Measurements from ENCODE around the gene LRIG2. TPM values are rescaled to one million over a fixed set of nuclear protein-coding genes. Genes with fewer than 3 reads are reported as not detected.

Gene LRIG2
- polyA plus RNA-seq, 1 of the 3 experiments (the other 2 are of a cell fraction): 3.8 TPM

GRCh38 chr1:113125517-113125916 is 52.5 kb downstream of the LRIG2 start (continued):
- no peak for TF ChIP-seq MEF2A (IDR thresholded peaks at IDR 0.05; ENCODE audit: borderline replicate concordance, low read depth)
- no peak for TF ChIP-seq GABPA (IDR thresholded peaks at IDR 0.05; ENCODE audit: low read depth)
- no peak for TF ChIP-seq TAF1 (IDR thresholded peaks at IDR 0.05; ENCODE audit: borderline replicate concordance, low read depth, low read length)
- TF ChIP-seq USF2 (IDR thresholded peaks at IDR 0.05; ENCODE audit: borderline replicate concordance, low read depth, low read length): no peak

DNA sequence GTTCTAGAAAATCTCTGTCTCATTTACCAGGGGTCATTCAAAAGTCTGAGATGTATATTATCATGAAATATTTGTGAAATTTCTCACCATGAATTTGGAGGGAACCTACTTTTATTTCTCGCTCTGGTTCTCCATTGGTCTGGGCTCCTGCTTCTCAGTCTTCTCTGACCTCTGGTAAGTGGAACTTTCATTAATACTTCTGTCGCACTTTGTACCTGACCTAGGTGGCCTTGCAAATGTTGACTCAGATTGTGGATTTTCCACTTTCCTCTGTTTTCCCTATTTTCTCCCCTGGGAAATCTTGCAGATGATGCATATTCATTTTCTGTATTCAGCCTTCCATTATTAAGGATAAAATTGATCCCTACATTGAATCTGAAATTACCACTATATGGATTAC is 53.2 kb downstream of the LRIG2 start:
- Histone ChIP-seq H3F3A (replicated peaks; ENCODE audit: insufficient read depth) (no peaks in the 10 kb centered on the region), H3K27me3 (ENCODE audit: insufficient read depth) (no peaks in the 10 kb centered on the region), H3K4me3 (ENCODE audit: low read depth in 2 of 2, low read length in 1 of 2) (no peak overlapping the region), H2AFZ (ENCODE audit: low read depth) (no peak overlapping the region), H3K4me1 (ENCODE audit: control insufficient read depth in 1 of 2, insufficient read depth in 2 of 2, low read depth in 1 of 2, low read length in 1 of 2) (peaks cover 0 to 3% of the 10 kb centered on the region in 2 experiments; a peak in 1 of 4 replicates), H3K79me2 (ENCODE audit: insufficient read depth) (0 out of 2 replicates have a peak, but pooled peaks cover 4% of the 10 kb centered on the region), H3K36me3 (replicated peaks in 1 of 2; ENCODE audit: control insufficient read depth in 1 of 2, insufficient read depth in 2 of 2, low read length in 1 of 2) (peaks cover 44 to 60% of the 10 kb centered on the region in 2 experiments), H3K27ac (ENCODE audit: low read depth in 2 of 2, low read length in 1 of 2) (no peak overlapping the region), H3K9me2 (no peaks in the 10 kb centered on the region), H3K9me3 (no peaks in the 10 kb centered on the region), H3K4me2 (no peak overlapping the region), H4K20me1 (ENCODE audit: insufficient read depth) (no peaks in the 10 kb centered on the region), H3K9ac (no peak overlapping the region)
- CTCF ChIA-PET: interaction anchor here (1.0 to 2.5 kb wide), 2 partner anchors 14 to 21 kb away, joined by 3 to 7 read pairs; no protein-coding TSS in a partner anchor
- POLR2A ChIA-PET: no interaction called here
- DNase-seq: no peak
- WGBS (ENCODE audit: low lambda C conversion rate): 98% methylated on average over 2 of the region's 2 CpGs
- TF ChIP-seq, protein P1, sequence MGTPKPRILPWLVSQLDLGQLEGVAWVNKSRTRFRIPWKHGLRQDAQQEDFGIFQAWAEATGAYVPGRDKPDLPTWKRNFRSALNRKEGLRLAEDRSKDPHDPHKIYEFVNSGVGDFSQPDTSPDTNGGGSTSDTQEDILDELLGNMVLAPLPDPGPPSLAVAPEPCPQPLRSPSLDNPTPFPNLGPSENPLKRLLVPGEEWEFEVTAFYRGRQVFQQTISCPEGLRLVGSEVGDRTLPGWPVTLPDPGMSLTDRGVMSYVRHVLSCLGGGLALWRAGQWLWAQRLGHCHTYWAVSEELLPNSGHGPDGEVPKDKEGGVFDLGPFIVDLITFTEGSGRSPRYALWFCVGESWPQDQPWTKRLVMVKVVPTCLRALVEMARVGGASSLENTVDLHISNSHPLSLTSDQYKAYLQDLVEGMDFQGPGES (IDR thresholded peaks at IDR 0.05; ENCODE audit: low read depth, low read length): no peak
- TF ChIP-seq, protein P2, sequence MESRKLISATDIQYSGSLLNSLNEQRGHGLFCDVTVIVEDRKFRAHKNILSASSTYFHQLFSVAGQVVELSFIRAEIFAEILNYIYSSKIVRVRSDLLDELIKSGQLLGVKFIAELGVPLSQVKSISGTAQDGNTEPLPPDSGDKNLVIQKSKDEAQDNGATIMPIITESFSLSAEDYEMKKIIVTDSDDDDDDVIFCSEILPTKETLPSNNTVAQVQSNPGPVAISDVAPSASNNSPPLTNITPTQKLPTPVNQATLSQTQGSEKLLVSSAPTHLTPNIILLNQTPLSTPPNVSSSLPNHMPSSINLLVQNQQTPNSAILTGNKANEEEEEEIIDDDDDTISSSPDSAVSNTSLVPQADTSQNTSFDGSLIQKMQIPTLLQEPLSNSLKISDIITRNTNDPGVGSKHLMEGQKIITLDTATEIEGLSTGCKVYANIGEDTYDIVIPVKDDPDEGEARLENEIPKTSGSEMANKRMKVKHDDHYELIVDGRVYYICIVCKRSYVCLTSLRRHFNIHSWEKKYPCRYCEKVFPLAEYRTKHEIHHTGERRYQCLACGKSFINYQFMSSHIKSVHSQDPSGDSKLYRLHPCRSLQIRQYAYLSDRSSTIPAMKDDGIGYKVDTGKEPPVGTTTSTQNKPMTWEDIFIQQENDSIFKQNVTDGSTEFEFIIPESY (IDR thresholded peaks at IDR 0.05; ENCODE audit: borderline replicate concordance, low read depth): no peak
- TF ChIP-seq CHD2 (IDR thresholded peaks at IDR 0.05; ENCODE audit: low read length, partially characterized antibody): no peak
- TF ChIP-seq POLR2AphosphoS5 (IDR thresholded peaks at IDR 0.05; ENCODE audit: low read depth, low read length): no peak
- TF ChIP-seq YY1 (IDR thresholded peaks at IDR 0.05; ENCODE audit: low read depth): no peak

- no peaks in the 10 kb centered on the region for H3K27me3 ChIP-seq (ENCODE audit: insufficient read depth)
These were observed 55.1 kb downstream of the LRIG2 start for GRCh38 chr1:113128116-113128515.

More at GRCh38 chr1:113128116-113128515, 55.1 kb downstream of the LRIG2 start:
- ChIA-PET CTCF (interaction anchor here (1.2 kb wide), 1 partner anchor 18 kb away, joined by 3 read pairs; no protein-coding TSS in a partner anchor), POLR2A (interaction anchor here (0.5 kb wide), 1 partner anchor 283 kb away, joined by 3 read pairs; no protein-coding TSS in a partner anchor)
- H3K9me2 ChIP-seq: no peaks in the 10 kb centered on the region
- H3K4me2 ChIP-seq: no peak overlapping the region
- no peak for DNase-seq
- peaks cover 36 to 45% of the 10 kb centered on the region in 2 experiments for H3K36me3 ChIP-seq (replicated peaks in 1 of 2; ENCODE audit: control insufficient read depth in 1 of 2, insufficient read depth in 2 of 2, low read length in 1 of 2)
- no peak overlapping the region for H3K4me3 ChIP-seq (ENCODE audit: low read depth in 2 of 2, low read length in 1 of 2)
- H3F3A ChIP-seq (replicated peaks; ENCODE audit: insufficient read depth): no peaks in the 10 kb centered on the region
- no peaks in the 10 kb centered on the region for H3K9me3 ChIP-seq
- peaks cover 0 to 3% of the 10 kb centered on the region in 2 experiments; a peak in 1 of 4 replicates for H3K4me1 ChIP-seq (ENCODE audit: control insufficient read depth in 1 of 2, insufficient read depth in 2 of 2, low read depth in 1 of 2, low read length in 1 of 2)
- TF ChIP-seq TEAD4 (IDR thresholded peaks at IDR 0.05; ENCODE audit: borderline replicate concordance, insufficient read depth): no peak
- TF ChIP-seq NRF1 (IDR thresholded peaks at IDR 0.05; ENCODE audit: low read depth, low read length): no peak
- TF ChIP-seq, protein P3, sequence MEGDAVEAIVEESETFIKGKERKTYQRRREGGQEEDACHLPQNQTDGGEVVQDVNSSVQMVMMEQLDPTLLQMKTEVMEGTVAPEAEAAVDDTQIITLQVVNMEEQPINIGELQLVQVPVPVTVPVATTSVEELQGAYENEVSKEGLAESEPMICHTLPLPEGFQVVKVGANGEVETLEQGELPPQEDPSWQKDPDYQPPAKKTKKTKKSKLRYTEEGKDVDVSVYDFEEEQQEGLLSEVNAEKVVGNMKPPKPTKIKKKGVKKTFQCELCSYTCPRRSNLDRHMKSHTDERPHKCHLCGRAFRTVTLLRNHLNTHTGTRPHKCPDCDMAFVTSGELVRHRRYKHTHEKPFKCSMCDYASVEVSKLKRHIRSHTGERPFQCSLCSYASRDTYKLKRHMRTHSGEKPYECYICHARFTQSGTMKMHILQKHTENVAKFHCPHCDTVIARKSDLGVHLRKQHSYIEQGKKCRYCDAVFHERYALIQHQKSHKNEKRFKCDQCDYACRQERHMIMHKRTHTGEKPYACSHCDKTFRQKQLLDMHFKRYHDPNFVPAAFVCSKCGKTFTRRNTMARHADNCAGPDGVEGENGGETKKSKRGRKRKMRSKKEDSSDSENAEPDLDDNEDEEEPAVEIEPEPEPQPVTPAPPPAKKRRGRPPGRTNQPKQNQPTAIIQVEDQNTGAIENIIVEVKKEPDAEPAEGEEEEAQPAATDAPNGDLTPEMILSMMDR (IDR thresholded peaks at IDR 0.05): no peak
- TF ChIP-seq USF2 (IDR thresholded peaks at IDR 0.05; ENCODE audit: borderline replicate concordance, low read depth, low read length): no peak
- no peak for TF ChIP-seq GATA2 (CRISPR knock-in tag; IDR thresholded peaks at IDR 0.05)
- TF ChIP-seq MXI1 (IDR thresholded peaks at IDR 0.05; ENCODE audit: low read depth, low read length): no peak
- no peak for TF ChIP-seq SMC3 (IDR thresholded peaks at IDR 0.05; ENCODE audit: low read depth, low read length)
- no peak overlapping the region for H2AFZ ChIP-seq (ENCODE audit: low read depth)
- H3K79me2 ChIP-seq (ENCODE audit: insufficient read depth): 0 out of 2 replicates have a peak, but pooled peaks cover 1% of the 10 kb centered on the region
- WGBS (ENCODE audit: low lambda C conversion rate): 97% methylated on average over 2 of the region's 2 CpGs
- no peaks in the 10 kb centered on the region for H4K20me1 ChIP-seq (ENCODE audit: insufficient read depth)
- H3K9ac ChIP-seq: no peak overlapping the region
- no peak overlapping the region for H3K27ac ChIP-seq (ENCODE audit: low read depth in 2 of 2, low read length in 1 of 2)

Measured in SK-N-SH (cell line).